Measurements from ENCODE around the gene DDX42.

DDX42 gene

GRCh38 chr17:63826468-63827001, 52.6 kb downstream of the DDX42 start:
- DNase-seq, result no peak

GRCh38 chr17:63827002-63827800, 53.2 kb downstream of the DDX42 start, which contains the start of the genes FTSJ3 and PSMC5:
Gene FTSJ3, minus strand, starts transcription at chr17:63827663. Its CDS starts 761 bp downstream, at chr17:63826902.
Gene PSMC5, plus strand, starts transcription at chr17:63827431. Its CDS starts 60 bp downstream, at chr17:63827491.
- DNase-seq, result peak; percentile 89

GRCh38 chr17:63827801-63828221, 53.8 kb downstream of the DDX42 start:
- DNase-seq, result no peak

GRCh38 chr17:63828936-63829335, 55.0 kb downstream of the DDX42 start:
- DNase-seq, result no peak

GRCh38 chr17:63830278-63830677, 56.3 kb downstream of the DDX42 start:
- no peak for DNase-seq

GRCh38 chr17:63830904-63831491, 57.0 kb downstream of the DDX42 start:
- no peak for DNase-seq

- no peak for DNase-seq
These were observed 57.5 kb downstream of the DDX42 start for GRCh38 chr17:63831505-63831904.

GRCh38 chr17:63832014-63832413, 58.0 kb downstream of the DDX42 start:
- no peak for DNase-seq

- no peak for DNase-seq
These were observed 58.5 kb downstream of the DDX42 start for GRCh38 chr17:63832455-63832854.

GRCh38 chr17:63833026-63833740, 59.2 kb downstream of the DDX42 start:
- no peak for DNase-seq

- DNase-seq, result no peak
These were observed 59.9 kb downstream of the DDX42 start for GRCh38 chr17:63833741-63834373.

GRCh38 chr17:63834431-63835166, 60.6 kb downstream of the DDX42 start:
- DNase-seq, result no peak

- DNase-seq, result no peak
These were observed 61.3 kb downstream of the DDX42 start for GRCh38 chr17:63835167-63835720.

GRCh38 chr17:63836811-63837210, 62.8 kb downstream of the DDX42 start:
- DNase-seq, result no peak

- DNase-seq, result no peak
These were observed 63.5 kb downstream of the DDX42 start for GRCh38 chr17:63837480-63837879.

GRCh38 chr17:63837962-63838600, 64.1 kb downstream of the DDX42 start:
- DNase-seq, result no peak

GRCh38 chr17:63838631-63839171, 64.7 kb downstream of the DDX42 start:
- no peak for DNase-seq

GRCh38 chr17:63840591-63841349, 66.8 kb downstream of the DDX42 start:
- DNase-seq, result no peak

- DNase-seq, result no peak
These were observed 67.6 kb downstream of the DDX42 start for GRCh38 chr17:63841350-63842172.
